GM18526 (cell line): ENCODE results near the gene CCDC47.

Source experiments
- POLR2A ChIP-seq: IDR thresholded peaks from 3 replicates; pipeline ENCODE4 v1.6.1; 2011; ENCODE audit not compliant: insufficient read length; ENCODE audit errors: extremely low read depth

Gene CCDC47, protein sequence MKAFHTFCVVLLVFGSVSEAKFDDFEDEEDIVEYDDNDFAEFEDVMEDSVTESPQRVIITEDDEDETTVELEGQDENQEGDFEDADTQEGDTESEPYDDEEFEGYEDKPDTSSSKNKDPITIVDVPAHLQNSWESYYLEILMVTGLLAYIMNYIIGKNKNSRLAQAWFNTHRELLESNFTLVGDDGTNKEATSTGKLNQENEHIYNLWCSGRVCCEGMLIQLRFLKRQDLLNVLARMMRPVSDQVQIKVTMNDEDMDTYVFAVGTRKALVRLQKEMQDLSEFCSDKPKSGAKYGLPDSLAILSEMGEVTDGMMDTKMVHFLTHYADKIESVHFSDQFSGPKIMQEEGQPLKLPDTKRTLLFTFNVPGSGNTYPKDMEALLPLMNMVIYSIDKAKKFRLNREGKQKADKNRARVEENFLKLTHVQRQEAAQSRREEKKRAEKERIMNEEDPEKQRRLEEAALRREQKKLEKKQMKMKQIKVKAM

DNA sequence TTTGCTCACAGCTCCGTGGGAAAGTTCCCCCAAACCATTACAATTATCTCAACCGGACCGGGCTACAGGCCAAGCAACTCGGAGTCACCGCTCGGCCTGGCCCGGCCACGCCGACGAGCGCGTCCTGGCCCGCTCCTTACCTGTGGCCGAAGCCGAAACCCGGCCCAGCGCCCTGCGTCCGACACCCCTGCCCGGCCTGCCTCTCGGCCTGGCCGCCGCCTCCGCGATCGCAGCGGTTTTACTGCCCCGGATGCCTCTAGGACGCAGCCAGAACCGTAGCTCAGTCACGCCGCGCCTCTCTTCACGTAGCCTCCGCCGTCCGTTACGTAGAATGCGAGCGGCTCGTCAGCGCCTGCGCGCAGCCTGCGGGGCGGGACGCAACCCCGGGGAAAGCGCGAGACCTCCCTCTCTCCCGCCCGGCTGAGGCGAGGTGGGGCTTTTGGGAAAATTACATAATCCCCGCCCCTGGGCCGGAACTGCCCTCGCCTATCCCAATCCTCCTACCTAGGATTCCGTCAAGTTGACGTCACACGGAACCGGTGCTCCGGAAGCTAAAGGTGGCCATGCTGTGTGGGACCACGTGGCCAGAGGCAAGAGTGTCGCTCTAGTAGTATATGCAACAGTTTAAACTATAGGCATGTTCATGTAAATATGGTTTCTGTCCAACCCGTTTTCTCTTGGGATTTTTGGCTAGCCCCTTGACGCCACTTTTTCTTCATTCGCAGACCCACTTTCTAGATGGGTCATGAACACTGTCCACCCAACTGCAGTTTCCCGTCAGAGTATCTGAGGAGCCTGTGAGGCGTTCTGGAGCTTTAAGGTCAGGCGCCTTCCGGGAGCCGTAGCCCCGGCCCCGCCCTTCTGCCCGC is at the start of gene CCDC47:
Gene CCDC47, minus strand, starts transcription at position 326 of the 869 bp plus-strand sequence. CDS start 7,422 bp downstream, outside the sequence.
- peak; percentile 96 for TF ChIP-seq POLR2A

DNA sequence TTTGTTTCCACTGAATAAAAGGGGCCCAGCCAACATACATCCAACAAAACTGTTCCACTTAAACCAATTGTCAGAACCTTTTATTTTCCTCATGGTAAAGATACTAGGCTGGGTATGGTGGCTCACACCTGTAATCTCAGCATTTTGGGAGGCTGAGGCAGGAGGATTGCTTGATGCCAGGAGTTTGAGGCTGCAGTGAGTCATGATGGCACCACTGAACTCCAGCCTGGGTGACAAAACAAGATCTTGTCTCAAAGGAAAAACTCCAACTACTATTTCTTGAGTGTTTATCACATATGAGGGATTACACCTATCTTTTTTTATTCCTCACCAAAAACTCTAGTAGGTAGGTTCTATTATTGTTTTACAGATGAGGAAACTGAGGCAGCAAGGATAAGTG is 49.1 kb upstream of the CCDC47 start:
- TF ChIP-seq POLR2A, result no peak

DNA sequence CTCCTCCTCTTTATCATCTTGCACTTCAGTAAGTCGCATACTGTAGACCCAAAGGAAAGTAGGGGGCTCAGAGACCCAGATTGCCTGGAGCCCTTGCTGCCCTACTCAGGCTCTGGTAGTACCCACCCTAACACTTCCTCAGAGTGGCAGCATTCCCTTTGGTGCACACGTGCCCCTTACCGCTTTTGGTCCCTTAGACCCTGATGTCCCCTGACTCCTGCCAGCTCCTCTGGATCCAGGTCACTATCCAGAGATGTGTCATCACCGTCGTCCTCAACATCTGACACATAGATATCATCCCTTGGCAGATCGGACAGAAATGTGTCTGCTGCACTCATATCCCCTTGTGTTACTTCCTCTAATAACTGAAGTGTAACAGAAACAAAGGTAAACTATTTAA is 48.4 kb upstream of the CCDC47 start:
- TF ChIP-seq POLR2A, result no peak

DNA sequence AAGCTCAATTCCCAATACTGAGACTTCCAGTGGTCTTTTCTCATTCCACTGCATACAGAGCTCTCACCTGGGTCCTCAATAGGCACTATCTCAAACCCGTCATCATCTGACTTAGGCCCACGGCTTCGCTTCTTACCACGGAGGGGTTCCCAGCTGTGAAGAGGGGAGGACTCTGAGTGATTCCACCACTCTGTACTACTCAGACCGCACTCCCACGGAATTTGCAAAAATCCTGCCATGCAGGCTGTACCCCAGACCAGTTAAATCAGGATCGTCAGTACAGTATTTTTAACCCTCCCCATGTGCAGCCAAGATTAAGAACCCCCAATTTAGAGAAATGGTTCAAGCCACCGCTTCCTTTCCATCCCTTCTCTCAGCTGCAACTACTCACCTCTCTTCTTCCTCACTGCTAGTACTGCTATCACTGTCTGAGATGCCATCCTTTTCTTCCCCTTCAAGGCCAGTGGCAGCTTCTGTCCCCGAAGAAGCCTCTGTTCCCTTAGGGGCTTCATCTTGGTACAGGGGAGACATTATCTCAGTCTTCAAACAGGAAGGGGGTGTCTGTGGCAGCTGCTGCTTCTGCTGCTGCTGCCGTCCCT is 47.7 kb upstream of the CCDC47 start:
- no peak for TF ChIP-seq POLR2A

DNA sequence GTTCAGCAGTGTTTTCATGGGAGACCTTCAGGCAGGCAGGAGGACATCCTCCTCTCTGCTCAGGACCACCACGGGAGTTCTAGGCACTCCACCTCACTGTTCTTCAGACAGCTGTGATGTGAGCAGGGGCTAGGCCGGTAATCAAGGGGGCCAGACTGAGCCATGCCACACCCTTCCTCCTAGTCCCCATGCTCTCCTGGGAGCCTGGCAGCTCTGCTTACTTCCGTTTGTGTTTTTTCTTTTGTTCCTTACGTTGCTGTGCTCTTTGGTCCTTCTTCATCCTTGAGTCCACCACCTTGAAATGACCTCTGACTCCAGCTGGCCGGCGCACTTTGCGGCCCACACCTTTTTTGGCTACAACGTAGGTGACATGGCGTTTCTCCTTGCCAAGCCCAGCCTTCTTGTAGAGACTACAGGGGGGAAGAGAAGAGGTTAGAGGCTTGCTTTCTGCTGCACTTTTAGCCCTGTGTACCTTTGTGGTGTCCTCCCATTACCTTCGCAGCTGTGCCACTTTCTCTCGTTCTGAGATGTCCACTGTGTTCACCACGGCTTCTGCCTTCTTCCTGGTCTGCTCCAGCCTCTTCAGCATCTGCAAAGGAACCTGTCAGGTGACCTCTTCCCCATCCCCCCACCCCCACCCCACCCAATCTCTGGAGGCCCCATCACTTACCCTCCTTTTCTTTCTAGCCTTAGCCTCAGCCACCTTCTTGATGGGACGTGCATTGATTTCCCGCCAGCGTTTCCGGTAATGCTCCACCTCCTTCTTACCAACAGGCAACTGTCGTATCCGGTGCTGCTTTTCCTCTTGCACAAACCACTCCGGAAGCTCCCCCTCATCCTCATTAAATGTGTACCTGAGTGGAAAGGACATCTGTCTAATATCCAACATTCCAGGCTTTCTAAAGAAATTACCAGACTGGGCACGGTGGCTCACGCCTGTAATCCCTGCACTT is 46.5 kb upstream of the CCDC47 start:
- TF ChIP-seq POLR2A, result no peak

DNA sequence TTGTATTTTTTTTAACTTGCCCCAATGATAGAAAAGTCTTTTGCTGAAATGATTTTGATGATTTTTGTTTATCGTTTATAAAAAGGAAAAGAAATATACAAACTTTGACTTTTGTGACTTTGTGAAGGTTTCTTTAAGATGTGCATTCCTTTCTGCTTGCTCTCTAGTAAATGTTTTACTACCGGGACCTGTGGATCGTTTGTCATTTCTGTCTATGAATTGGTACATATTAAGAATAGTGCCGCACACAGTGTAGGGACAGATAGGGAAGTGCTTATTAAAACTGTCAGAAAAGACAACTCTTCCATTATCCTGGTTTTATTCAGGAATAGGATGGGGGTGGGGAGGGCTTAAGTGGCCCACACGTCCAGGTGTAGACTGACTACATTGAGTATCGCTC is 45.7 kb upstream of the CCDC47 start:
- no peak for TF ChIP-seq POLR2A

DNA sequence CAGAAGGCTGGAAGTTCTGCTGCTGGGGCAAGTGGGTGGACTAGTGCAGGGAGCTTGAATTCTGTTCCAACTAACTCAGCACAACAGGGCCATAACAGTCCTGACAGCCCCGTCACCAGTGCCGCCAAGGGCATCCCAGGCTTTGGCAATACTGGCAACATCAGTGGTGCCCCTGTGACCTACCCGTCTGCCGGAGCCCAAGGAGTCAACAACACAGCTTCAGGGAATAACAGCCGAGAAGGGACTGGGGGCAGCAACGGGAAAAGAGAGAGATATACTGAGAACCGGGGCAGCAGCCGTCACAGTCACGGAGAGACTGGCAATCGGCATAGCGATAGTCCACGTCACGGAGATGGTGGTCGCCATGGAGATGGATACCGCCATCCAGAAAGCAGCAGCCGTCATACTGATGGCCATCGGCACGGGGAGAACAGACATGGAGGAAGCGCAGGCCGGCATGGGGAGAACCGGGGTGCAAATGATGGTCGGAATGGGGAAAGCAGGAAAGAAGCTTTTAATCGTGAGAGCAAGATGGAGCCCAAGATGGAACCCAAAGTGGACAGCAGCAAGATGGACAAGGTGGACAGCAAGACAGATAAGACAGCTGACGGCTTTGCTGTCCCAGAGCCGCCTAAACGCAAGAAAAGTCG is 44.5 kb upstream of the CCDC47 start:
- TF ChIP-seq POLR2A, result peak; percentile 11

DNA sequence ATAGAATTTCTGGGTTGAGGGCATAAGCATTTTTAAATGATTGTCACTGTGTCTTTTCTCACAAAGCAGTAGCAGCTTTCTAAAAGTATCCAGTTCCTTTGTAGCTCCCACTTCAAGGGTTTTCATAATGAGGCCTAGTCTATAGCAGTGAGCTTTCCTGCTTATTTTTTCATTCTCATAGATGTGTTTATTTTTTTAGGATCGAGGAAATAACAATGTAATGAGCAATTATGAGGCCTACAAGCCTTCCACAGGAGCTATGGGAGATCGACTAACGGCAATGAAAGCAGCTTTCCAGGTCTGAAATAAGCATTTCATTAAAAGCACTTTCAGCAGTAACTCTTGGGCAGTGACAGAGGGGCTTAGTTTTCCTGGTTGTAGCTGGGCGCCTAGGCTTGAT is 43.3 kb upstream of the CCDC47 start:
- TF ChIP-seq POLR2A, result no peak

DNA sequence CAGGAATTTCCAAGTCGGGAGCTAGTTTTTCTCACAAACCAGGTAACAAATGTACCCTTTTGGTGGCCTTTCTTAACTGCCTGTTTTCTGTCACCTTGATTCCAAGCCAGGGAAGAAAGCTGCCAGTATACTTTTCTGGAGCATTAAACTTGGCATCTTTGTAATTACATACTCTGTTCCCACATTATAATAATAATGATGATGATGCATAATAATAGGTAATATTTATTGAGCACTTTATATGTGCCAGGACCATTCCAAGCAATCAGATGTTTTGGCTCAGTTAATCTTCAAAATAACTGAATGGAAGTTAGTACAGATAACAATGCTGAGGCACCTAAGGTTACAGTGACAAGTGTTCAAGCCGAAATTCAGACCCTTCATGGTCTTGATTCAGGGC is 42.7 kb upstream of the CCDC47 start:
- no peak for TF ChIP-seq POLR2A

DNA sequence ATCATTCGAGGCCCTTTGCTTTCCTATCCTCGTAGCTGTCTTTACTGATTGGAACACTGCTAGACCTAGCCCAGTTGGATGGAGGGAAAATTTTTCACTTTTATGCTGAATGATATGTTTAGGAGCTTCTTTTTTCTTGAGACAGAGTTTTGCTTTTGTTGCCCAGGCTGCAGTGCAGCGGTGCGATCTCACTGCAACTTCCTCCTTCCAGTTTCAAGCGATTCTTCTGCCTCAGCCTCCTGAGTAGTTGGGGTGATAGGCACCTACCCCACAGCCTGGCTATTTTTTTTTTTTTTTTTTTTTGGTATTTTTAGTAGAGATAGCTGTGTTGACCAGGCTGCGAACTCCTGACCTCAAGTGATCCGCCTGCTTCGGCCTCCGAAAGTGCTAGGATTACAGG is 36.6 kb upstream of the CCDC47 start:
- no peak for TF ChIP-seq POLR2A

DNA sequence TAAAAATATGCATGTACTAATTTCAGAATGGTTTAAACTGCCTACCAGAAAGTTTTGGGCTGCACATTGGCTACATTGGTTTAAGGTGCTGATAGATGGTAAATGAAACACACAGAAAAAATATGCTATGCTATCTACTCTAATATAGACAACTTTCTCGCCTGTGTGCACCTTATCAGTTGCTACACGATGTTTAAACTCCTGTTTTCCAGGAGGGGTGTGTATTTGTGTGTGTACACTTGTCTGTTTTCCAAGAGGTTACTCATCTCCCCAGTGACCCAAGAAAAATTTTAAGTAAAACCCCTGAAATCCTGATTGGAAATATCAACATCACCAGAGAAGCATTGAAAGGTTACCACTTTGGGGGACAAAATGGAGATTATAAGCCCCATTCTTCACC is 32.2 kb upstream of the CCDC47 start:
- no peak for TF ChIP-seq POLR2A

DNA sequence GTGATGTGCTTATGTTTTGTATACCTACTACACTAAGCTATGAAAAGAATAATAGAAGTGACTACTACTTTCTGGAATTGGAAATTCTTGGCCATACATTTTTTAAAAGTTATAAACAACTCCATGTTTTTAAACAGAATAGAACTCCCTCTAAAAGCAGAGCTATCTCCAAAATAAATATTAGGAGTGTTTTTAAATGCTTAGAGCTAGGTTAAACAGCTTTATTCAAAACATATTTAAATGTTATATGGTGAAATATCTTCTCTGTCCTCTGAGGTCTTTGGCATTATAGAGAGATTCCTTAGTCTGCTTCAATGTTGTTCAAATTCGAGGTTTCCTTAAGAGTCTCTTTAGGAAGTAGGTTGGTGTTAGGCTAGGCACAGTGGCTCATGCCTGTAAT is 30.9 kb upstream of the CCDC47 start:
- TF ChIP-seq POLR2A, result no peak

DNA sequence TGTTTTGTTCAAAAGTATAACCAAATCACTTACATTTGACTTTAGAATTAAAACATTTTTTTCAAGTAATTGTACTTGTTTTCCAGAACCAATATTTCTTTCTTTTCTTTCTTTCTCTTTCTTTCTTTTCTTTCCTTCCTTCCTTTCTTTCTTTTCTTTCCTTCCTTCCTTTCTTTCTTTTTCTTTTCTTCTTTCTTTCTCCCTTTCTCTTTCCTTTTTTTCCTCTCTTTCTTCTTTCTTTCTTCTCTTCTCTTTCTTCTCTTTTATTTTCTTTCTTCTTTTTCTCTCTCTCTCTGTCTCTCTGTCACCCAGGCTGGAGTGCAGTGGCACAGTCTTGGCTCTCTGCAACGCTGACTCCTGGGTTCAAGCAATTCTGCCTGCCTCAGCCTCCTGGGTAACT is 27.4 kb upstream of the CCDC47 start:
- TF ChIP-seq POLR2A, result no peak

DNA sequence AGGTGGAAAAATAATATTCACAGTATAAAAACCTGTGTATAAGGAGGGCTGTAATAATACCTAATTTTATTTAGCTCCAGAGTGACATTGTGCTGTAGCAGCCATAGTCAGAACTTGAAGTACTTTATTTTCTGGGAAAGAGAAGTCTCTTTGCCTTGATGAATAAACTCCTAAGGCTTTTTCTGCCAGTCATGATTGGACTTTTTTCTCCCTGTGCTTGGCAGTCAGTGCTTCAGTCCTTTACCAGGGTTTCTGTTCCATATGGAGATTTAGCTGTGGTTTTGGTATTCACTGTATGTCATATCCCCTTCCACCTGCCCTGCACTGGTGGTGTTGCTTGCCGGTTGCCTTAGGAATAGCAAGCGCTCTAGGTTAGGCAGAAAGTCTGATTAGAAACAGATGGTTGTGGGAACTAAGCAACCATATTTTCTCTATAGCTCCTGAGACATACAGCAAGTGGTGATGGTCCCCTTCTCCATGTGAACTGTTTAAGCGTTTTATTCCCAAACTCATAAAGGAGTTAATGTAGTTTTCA is 25.2 kb upstream of the CCDC47 start:
- TF ChIP-seq POLR2A, result no peak
